ENCODE data around the gene OBSCN.

Gene OBSCN

DNA sequence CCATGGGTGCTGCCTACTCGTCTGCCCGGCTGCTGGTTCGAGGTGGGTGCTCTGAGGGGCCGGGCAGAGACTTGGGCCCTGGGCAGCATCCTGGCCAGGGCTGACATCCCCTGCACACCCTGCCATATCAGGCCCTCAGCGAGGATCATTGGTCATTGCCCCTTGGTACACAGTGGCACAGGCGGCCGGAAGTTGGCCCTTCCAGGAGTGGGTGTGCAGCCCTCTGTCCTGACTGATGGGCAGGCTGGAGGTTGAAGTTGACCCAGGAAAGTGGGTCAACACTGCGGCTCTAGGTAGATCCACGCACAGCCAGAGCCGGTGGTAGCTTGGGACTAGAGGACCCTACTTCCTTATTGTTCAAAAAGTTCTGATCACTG lies 125.9 kb downstream of the OBSCN start:
- no peak for DNase-seq

DNA sequence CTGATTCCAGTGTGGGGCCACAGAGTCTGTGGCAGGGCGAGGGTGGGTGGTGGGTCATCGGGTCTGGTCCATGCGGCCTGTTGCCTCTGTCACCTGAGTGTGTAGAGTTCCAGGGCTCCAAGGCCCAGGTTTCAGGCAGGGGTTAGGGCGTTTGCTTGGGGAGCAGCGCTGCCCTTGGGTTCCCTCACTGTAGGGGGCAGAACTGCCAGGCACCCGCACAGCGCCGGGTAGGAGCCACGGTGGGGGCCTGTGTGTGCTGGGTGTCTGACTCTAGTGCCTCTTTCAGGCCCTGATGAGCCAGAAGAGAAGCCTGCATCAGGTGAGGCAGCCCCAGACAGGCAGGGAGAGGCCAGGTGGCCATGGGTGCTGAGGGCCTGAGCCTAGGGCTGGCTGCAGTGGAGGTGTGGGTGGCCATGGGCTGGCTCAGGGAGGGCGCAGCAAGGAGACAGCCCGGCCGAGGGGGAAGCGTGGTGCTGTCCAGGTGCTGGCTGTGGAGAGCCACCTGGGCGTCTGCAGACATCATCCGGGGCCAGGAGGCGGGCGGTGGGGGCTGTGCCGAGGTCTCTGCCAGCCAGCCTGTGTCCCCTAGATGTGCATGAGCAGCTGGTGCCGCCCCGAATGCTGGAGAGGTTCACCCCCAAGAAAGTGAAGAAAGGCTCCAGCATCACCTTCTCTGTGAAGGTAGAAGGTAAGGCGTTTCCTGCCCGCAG lies 126.5 kb downstream of the OBSCN start:
- no peak for DNase-seq

DNA sequence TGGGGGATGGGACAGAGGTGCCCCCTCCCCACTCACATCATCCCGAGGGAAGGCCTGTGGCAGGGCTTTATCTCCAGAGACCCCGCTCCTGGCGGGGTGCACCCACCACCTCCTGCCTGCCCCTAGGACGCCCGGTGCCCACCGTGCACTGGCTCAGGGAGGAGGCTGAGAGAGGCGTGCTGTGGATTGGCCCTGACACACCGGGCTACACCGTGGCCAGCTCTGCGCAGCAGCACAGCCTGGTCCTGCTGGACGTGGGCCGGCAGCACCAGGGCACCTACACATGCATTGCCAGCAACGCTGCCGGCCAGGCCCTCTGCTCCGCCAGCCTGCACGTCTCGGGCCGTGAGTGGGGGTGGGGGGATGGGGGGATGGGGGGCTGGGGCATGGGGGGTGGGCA lies 127.1 kb downstream of the OBSCN start:
- no peak for DNase-seq

DNA sequence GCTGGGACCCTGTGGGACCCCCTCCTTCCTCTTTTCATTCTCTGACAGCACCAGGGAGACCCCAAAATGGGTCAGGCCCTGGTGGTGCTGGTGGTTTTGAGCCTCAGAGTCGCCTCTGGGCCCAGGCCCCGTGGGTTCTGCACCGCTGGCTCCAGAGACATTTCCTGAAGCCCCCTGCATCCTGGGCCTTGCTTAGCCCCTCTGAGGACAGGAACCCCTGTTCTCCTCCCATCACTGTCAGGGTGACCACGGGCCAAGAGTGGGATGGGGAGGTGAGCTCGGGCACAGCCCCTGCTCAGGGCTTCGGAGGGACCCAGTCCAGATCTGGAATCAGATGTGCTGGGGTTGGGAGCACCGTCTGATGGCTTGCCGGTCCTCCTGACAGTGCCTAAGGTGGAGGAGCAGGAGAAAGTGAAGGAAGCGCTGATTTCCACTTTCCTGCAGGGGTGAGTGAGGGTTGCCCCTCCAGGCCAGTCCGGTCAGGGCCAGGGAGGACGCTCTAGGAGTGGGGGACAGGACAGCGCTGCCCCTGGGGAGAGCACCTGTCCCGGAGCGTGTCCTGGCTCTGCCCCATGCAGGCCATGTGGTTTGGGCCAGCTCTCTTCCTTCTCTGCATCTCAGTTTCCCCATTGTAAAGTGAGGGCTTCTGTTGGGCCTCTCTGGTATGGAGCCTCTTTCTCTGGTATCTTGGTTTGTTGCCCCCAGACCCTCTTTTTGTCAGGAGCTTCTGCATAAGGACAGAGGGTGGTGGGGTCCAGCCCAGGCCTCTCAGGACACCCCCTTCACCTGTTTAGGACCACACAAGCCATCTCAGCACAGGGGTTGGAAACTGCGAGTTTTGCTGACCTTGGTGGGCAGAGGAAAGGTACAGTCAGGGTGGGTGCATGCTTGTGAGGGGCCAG lies 127.8 kb downstream of the OBSCN start:
- no peak for DNase-seq

DNA sequence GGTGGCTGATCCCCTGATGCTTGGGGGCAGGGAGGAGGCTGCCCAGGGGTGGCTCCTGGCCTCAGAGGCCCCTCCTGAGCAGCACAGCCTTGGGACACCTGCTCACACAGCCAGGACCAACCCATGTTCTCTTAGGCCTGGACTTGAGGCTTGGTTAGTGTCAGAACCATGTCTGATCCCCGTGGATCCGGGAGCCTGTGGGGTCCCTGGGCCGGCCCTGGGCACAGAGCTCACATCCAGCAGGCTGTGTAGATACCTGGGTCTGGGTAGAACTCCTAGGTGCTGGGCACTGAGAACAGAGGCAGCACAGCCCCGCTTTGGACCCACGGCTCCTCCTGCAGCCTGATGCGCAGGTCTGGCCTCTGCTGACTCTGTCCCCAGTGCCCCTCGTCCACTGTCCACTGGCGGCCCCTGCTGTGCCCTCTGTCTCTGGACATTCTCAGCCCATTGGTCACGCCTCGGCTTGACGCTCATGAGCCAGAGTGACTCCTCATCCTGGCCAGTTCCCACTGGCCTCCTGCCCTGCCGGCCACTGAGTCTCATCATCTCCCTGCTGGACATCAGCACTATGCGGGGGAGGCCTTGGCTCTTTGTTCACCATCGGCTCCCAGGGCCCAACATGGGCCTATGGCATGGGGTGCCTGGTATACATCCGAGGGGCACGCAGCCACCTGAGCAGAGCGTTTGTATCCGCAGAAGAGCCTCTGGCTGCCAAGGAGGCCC lies 128.6 kb downstream of the OBSCN start:
- DNase-seq: no peak

DNA sequence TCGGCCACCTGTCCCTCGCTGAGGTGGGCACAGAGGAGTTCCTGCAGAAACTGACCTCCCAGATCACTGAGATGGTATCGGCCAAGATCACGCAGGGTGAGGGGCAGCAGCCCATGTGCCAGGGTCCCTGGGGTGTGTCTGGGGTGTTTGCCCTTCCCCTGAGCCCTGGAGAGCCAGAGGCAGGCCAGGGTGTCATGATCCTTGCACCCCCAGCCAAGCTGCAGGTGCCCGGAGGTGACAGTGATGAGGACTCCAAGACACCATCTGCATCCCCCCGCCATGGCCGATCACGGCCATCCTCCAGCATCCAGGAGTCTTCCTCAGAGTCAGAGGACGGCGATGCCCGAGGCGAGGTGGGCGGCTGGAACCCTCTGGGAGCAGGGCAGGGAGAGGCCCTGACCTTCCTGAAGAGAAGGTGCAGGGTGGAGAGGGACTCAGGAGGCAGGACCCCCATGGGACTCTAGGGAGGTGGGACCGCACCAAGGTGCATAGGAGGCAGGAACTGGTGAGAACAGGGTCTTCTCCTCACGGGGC lies 129.3 kb downstream of the OBSCN start:
- DNase-seq: no peak

DNA sequence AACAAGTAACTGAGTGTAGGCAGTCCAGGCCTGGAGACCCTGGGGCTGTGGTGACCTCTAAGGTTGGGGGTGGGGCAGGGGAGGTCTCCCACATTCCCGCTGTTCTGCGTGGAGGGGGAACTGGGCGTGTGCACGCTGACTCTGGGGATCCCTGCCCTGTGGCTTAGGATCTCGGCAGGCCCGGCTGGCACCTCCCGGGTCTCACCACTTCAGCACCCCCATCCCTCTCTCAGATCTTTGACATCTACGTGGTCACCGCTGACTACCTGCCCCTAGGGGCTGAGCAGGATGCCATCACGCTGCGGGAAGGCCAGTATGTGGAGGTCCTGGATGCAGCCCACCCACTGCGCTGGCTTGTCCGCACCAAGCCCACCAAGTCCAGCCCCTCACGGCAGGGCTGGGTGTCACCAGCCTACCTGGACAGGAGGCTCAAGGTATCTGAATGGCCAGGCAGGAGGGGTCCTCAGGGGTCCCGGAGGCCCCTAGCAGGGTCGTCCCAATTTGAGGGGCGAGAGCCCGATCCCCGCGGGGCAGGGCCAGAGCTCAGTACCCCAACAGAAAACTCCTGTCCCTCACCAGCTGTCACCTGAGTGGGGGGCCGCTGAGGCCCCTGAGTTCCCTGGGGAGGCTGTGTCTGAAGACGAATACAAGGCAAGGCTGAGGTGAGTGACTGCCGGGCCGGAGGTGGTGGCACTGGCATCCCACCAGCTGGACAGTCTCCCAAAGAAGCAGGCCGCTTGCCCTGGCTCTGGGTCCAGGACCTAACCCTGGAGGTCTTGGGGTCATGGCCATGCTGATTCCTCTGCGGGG lies 130.1 kb downstream of the OBSCN start:
- no peak for DNase-seq

DNA sequence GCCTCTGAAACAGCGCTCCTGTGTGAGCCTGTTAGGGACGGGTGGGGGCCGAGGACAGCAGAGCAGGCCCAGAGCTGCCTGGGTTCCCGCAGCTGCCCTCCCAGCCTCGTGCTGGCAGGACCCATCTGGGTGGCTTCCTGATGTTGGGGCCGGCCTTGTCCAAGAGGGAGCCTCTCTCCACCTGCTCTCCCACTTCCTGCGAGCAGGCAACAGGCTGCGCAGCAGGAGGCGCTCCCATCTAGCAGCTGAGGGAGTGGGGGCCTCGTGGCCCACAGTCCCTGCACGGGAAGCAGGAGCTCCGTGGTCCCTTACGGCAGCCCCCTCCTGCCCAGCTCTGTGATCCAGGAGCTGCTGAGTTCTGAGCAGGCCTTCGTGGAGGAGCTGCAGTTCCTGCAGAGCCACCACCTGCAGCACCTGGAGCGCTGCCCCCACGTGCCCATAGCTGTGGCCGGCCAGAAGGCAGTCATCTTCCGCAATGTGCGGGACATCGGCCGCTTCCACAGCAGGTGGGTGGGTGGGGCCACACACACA lies 130.7 kb downstream of the OBSCN start:
- no peak for DNase-seq

DNA sequence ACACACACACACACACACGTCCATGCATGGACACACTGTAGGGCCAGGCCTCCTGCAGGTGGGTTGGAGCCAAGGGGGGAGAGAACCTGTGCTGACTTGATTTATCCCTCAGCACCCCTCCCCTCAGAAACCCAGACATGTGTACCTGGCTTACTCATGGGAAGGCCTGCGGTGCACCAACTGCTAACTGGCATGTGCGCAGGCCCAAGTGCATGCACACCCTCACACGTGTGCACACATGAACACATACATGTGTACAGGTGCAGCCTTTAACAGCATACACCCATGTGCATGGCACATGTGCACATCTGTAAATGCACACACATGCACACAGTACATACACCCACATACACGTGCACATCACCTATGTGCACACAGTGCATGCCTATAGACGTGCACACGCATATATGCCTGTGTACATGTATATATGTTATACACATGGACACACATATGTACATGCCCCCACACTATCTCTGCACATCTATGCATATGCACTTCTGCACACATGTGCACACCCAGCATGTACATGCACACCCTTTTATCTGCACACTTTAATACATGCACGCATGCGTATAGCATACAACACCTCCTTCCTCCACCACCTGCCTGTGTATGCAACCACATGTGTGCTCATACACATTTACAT lies 131.3 kb downstream of the OBSCN start:
- no peak for DNase-seq

DNA sequence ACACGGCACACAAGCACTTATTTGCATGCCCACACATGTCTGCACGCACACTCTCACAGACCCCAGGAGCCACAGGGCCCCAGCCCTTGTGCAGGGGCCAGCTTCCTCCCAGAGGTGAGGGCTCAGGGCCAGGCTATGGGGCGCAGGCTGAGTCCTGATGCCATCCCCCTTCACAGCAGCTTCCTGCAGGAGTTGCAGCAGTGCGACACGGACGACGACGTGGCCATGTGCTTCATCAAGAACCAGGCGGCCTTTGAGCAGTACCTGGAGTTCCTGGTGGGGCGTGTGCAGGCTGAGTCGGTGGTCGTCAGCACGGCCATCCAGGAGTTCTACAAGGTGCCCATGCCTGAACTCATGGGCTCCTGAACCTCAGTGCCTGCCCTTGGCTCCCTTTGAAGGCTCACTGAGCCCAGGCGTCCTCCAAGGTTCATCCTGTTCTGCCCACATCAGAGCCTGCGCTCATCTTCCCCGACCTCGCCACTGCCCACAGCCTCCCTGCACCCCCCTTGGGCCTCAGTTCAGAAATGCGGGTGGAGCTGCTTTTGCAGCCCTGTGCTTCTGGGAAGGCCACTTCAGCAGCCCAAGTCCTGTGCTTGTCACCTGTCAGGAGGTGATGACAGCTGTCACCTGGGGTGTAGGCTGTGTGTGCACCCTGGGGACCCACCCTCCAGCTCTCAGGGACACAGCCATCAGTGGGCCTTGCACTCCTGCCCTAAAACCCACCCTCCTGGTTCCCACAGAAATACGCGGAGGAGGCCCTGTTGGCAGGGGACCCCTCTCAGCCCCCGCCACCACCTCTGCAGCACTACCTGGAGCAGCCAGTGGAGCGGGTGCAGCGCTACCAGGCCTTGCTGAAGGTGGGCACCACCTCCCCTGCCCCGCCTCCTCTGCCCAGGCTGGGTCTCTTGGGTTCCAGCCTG lies 132.2 kb downstream of the OBSCN start:
- DNase-seq: no peak

DNA sequence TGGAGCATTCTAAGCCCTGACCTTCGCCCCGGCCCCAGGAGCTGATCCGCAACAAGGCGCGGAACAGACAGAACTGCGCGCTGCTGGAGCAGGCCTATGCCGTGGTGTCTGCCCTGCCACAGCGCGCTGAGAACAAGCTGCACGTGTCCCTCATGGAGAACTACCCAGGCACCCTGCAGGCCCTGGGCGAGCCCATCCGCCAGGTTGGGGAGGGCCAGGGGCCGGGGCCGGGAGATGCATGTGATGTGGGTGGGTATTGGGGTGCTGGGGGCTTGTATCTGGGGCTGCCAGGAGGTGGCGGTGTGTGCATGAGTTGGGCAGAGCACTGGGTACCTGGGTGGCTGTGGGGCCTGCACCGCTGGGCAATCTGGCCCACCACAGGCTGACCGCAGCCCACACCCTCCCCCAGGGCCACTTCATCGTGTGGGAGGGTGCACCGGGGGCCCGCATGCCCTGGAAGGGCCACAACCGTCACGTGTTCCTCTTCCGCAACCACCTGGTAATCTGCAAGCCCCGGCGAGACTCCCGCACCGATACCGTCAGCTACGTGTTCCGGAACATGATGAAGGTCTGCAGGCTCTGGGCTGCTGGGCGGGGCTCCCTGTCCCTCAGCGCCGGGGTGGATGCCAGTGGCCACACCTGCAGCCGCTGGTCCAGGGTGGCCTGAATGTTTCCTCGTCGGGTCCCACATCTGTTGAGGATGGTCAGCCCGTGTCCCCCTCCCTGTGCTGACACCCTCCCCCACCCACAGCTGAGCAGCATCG lies 133.0 kb downstream of the OBSCN start:
- no peak for DNase-seq

DNA sequence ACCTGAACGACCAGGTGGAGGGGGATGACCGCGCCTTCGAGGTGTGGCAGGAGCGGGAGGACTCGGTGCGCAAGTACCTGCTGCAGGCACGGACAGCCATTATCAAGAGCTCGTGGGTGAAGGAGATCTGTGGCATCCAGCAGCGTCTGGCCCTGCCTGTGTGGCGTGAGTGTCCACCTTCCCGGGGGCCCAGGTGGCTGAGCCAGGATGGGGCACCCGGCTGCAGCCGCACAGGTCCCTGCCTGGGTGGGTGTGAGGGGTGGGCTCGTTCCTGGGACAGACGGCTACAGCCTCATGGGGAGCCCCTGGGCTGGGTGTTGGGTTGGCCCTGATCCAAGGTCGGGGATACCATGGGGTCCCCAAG lies 133.6 kb downstream of the OBSCN start:
- DNase-seq: no peak

DNA sequence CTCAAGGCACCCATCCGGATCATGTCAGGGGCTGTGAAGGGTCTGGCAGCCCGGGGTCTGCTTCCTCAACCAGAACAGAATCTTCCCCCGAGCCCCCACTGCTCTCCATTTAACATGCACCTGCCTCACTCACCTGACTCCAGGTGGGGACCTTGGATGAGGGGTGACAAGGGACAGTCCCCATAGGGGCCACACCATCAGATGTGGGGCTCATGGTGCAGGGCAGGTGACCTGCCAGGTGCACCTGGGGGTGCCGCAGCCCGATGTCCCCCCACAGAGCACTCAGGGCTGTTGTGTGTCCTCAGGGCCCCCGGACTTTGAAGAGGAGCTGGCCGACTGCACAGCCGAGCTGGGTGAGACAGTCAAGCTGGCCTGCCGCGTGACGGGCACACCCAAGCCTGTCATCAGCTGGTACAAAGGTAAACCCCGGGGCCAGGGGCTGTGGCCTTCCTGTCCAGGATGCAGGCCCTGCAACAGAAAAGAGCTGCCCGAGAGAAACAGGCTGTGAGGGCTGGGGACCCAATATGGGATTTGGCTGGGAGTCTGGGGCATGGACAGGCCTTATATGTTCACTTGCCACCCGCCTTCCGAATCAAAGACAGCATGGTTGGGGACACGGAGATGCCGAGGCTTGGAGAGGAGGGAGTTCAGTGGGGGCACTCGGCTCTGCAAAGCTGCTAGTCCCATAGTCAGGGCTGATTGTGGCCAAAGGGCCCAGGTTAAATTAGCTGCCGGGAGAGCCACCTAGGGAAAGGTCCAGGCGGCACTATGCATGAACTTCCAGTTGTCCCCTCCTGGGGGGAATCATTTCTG lies 134.2 kb downstream of the OBSCN start:
- DNase-seq: no peak

DNA sequence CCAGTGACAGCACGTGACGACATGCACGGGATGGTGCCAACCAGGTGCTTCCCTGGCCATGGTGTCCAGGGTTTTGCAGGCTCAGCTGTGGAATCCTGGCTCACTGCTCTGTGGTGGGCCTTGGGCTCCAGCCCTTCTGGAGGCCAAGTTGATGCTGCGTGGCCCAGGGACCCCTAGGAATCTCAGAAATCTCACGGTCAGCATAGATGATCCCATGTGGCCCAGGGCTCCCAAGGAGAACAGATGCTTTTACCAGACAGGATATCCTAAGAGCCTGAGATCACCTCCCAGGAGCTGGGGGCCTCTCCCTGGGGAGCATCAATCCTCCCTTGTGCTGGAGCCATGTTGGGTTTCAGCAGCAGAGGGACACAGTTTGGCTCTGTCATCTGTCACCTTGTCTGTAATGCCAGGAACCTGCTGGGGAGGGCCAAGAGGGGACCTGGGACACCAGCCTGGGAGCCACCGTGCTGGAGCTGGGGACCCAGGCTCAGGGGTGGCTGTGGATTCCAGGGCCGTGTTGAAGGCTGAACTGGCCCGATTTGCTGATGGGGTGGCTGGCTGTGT lies 134.9 kb downstream of the OBSCN start:
- no peak for DNase-seq

DNA sequence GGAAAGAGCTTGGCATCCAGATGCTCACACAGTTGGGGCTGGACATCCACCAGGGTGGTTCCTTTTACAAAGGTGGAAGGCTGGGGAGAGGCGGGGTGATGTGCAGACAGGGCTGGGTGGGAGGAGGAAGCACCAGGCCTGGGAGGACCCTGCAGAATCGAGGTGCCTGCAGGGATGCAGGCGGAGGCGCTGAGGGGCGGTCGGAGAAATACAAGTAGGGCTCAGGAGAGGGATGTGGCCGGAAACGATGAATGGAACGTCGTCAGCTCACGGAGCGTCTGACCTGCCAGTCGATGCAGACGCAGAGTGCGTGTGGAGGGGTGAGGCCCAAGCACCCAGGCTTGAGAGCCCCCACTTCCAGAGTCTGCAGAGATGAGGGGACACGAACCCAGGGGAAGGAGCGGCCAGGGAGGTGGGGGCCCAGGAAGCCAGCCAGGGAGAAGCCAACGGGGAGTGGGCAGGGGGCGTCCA lies 135.4 kb downstream of the OBSCN start:
- no peak for DNase-seq

DNA sequence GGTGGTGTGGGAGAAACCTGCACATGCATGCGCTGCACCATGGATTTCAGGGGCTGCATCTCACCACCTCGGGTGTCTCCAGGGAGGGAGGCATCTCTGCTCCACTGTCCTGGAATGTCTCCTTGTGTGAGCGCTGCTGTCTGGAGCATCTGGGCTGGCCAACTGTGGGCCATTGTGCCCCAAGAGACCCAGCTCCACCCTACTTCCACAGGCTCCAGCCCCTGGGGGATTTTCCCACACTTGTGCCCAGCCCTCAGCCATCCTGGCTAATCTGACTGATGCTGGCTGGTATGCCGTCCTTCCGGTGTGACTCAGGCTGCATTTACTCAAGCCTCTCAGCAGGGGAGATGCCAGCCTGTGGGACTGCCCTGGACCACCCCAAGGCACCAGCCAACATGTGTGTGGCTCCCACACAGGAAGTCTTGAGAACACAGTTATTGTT lies 136.8 kb downstream of the OBSCN start:
- no peak for DNase-seq

DNA sequence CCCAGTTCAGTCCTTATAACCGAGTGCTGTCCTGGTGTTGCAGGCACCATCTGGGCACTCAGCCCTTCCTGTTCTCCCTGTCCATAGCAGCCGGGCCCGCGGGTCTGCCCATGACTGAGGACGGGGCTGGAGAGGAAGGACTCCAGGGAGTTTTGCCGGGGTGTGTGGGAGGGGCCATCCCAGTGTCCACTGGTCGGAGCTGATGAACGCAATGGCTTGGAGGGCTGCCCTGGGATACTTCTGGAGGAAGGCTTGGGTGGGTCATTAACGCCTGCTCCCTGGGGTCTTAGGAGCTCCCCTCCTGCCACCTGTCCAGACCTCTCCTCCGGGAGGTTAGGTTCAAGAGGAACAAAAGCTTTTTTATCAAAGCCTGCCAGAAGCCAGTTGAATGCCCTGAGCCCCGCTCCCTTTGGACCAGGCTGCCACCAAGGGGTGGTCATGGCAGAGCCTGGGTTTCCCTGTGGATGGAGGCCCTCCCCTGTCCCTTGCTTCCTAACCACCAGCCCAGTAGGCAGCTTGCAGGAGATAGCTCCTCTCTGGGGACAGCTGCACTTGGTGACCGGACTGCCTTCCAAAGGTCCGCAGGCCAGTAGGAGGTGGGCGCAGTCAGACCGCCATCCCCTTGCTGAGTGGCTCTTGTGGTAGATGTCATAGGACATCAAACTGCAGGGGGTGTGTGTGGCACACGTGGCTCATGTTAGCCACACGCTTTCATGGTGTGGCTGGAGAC lies 137.5 kb downstream of the OBSCN start:
- no peak for DNase-seq

DNA sequence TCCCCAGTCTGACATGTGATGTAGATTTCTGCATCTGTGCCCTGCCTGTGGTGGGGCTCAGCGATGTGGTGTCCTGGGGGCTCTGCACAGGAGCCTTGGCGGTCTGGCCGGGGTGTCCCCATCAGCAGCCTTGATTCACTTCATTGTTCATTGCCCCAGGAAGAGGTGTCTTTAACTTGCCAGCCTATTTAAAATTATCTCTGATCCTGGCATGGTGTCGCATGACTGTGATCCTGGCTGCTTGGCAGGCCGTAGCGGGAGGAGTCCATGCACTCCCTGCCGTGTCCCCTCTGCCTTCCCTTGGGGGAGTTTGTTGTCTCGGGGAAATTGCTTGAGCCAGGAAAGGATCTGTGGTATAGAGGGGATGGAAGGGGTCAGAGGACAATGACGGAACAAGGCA lies 138.9 kb downstream of the OBSCN start:
- no peak for DNase-seq
